Astrocyte (in vitro differentiated cells and primary cell): ENCODE measurements around the gene SLC29A3.

ENCODE experiments used
- EZH2 ChIP-seq: IDR thresholded peaks from 2 replicates; pipeline ENCODE4 v1.6.1; 2012; ENCODE audit warnings: mild to moderate bottlenecking, low read length, inconsistent platforms; ENCODE audit not compliant: insufficient read depth
- TF ChIP-seq, protein P1 (sequence below): IDR thresholded peaks from 2 replicates; pipeline ENCODE4 v1.5.1; 2011; ENCODE audit warnings: low read depth, mild to moderate bottlenecking, inconsistent platforms, low read length, moderate library complexity; ENCODE audit not compliant: insufficient read depth

DNA sequence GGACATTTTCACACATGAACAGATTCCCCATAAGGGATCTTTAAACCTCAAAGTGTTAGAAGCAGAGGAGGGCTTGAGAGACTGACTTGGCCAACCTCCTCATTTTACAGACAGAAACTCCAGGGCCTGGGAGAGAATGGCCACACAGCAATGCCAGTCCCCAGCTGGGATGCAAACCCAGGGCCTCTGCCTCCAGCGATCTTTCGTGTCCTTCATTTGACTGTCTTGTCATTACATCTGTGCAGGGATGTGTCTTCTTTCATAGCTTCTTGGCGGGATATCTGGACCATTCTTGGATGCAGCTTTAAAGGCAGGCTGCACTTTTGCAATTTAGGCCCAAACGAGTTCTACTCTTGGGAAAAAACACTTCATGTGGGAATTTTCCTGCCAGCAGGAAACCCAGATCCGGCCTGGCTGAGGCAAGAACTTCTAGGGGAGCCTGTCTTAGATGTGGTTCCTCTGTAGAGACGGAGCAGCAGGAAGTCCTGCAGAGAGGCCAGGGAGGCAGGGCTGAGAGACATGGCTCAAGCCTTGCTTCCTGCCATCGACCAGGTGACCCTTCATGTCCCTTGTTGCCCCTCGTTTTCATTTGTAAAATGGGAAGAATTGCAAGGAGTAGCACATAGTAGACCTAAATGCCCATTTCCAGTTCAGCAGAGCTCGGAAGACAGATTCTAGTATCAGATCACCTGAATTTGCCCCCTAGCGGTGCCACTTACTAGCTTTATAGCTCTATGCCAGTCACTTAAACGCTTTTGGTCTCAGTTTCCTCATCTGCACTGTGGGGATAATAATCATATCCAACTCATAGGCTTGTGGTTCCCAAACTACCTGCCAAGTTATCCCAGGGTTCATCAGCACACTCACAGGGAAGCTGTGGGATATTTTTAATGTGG, 43.9 kb upstream of the SLC29A3 start:
- no peak for TF ChIP-seq EZH2
- TF ChIP-seq, protein P1, sequence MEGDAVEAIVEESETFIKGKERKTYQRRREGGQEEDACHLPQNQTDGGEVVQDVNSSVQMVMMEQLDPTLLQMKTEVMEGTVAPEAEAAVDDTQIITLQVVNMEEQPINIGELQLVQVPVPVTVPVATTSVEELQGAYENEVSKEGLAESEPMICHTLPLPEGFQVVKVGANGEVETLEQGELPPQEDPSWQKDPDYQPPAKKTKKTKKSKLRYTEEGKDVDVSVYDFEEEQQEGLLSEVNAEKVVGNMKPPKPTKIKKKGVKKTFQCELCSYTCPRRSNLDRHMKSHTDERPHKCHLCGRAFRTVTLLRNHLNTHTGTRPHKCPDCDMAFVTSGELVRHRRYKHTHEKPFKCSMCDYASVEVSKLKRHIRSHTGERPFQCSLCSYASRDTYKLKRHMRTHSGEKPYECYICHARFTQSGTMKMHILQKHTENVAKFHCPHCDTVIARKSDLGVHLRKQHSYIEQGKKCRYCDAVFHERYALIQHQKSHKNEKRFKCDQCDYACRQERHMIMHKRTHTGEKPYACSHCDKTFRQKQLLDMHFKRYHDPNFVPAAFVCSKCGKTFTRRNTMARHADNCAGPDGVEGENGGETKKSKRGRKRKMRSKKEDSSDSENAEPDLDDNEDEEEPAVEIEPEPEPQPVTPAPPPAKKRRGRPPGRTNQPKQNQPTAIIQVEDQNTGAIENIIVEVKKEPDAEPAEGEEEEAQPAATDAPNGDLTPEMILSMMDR = no peak
